ENCODE data around the gene SLC1A2. TPM values are rescaled to one million over a fixed set of nuclear protein-coding genes. Genes with fewer than 3 reads are reported as not detected.

SLC1A2 gene
- total RNA-seq, 1 experiment from 2014 or later, result 0.50 TPM

DNA sequence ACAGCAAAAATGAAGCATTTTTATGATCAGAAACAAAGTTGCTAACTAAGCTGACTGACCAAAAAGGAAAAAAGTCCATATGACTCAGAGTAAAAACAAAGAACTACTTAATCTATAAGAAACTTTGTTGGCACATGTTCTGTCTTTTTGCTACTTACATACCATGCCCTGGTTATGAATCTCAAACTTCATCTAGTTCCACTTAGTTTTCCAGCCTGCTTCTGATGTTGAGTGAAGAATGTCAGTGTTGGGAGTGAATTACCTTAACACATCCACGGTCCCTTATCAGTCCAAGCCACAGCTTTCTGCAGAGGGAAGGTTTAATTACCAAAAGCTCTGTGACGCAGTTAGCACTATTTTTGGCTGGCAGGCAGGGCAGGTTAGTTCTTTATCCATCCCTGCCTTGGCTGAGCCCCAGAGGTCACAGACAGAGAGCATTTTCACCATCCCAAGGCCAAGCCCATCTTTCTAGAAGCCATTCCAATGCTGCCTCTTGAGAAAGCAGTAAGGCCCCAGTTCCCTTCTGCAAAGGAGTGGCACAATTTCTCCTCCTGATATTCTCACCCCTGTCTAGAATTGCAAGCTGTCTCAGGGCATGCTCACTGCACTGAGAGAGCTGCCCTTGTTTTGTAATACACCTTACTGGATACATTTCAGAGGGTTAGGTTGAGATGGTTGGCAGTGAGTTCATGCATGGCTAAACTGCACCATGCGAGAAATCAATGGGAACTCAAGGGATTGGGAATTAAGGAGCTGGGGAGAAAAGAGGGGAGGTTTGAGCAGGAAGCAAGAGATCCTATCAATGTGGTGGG is 67.1 kb downstream of the SLC1A2 start:
- CTCF ChIA-PET, result no interaction called here
- Mint-ChIP-seq H3K36me3 (no peaks in the 10 kb centered on the region), H3K27ac (no peak overlapping the region), H3K4me1 (peaks cover 10% of the 10 kb centered on the region), H3K9me3 (no peaks in the 10 kb centered on the region), H3K4me3 (no peak overlapping the region), H3K27me3 (ENCODE audit: low read depth) (peaks cover 57% of the 10 kb centered on the region)
- POLR2A ChIA-PET, result no interaction called here
- no peak for DNase-seq (ENCODE audit: low spot score)
- no peak for TF ChIP-seq ATF1 (CRISPR knock-in tag; IDR thresholded peaks at IDR 0.05)
- ATAC-seq, result no peak

- Mint-ChIP-seq H3K36me3 (no peaks in the 10 kb centered on the region), H3K27me3 (ENCODE audit: low read depth) (peaks cover 70% of the 10 kb centered on the region), H3K4me3 (no peak overlapping the region), H3K9me3 (no peaks in the 10 kb centered on the region), H3K27ac (no peak overlapping the region), H3K4me1 (peaks cover 16% of the 10 kb centered on the region)
- ChIA-PET POLR2A (no interaction called here), CTCF (interaction anchor here (2.3 kb wide), 1 partner anchor 16 kb away, joined by 5 read pairs; no protein-coding TSS in a partner anchor)
- ATAC-seq (no peak), DNase-seq (ENCODE audit: low spot score) (no peak)
- TF ChIP-seq ZNF232 (CRISPR knock-in tag; IDR thresholded peaks at IDR 0.05) (no peak), FOXP4 (CRISPR knock-in tag; IDR thresholded peaks at IDR 0.05) (no peak), PRRX2 (CRISPR knock-in tag; IDR thresholded peaks at IDR 0.05) (no peak), KAT7 (CRISPR knock-in tag; IDR thresholded peaks at IDR 0.05; ENCODE audit: borderline replicate concordance) (no peak)
Measured at GRCh38 chr11:35349897-35350296, 69.5 kb downstream of the SLC1A2 start.

GRCh38 chr11:35348898-35349687 is 70.3 kb downstream of the SLC1A2 start:
- H3K27me3 Mint-ChIP-seq (ENCODE audit: low read depth), result peaks cover 70% of the 10 kb centered on the region
- CTCF ChIA-PET, result interaction anchor here (0.6 to 2.3 kb wide), 3 partner anchors 15 to 332 kb away, joined by 4 to 5 read pairs (median 4); no protein-coding TSS in a partner anchor
- H3K4me3 Mint-ChIP-seq, result no peak overlapping the region
- no peaks in the 10 kb centered on the region for H3K9me3 Mint-ChIP-seq
- DNase-seq (ENCODE audit: low spot score) (no peak), ATAC-seq (no peak)
- TF ChIP-seq, protein P1, sequence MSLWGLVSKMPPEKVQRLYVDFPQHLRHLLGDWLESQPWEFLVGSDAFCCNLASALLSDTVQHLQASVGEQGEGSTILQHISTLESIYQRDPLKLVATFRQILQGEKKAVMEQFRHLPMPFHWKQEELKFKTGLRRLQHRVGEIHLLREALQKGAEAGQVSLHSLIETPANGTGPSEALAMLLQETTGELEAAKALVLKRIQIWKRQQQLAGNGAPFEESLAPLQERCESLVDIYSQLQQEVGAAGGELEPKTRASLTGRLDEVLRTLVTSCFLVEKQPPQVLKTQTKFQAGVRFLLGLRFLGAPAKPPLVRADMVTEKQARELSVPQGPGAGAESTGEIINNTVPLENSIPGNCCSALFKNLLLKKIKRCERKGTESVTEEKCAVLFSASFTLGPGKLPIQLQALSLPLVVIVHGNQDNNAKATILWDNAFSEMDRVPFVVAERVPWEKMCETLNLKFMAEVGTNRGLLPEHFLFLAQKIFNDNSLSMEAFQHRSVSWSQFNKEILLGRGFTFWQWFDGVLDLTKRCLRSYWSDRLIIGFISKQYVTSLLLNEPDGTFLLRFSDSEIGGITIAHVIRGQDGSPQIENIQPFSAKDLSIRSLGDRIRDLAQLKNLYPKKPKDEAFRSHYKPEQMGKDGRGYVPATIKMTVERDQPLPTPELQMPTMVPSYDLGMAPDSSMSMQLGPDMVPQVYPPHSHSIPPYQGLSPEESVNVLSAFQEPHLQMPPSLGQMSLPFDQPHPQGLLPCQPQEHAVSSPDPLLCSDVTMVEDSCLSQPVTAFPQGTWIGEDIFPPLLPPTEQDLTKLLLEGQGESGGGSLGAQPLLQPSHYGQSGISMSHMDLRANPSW (CRISPR knock-in tag; conservative IDR thresholded peaks at IDR 0.05; ENCODE audit: low read depth), result no peak
- TF ChIP-seq ZNF532 (CRISPR knock-in tag; IDR thresholded peaks at IDR 0.05; ENCODE audit: borderline replicate concordance), result no peak
- no peak for TF ChIP-seq PRRX2 (CRISPR knock-in tag; IDR thresholded peaks at IDR 0.05)
- TF ChIP-seq RELA (CRISPR knock-in tag; IDR thresholded peaks at IDR 0.05; ENCODE audit: borderline replicate concordance), result no peak
- H3K36me3 Mint-ChIP-seq, result no peaks in the 10 kb centered on the region
- no peak overlapping the region for H3K27ac Mint-ChIP-seq
- POLR2A ChIA-PET, result no interaction called here
- H3K4me1 Mint-ChIP-seq, result peaks cover 24% of the 10 kb centered on the region
